ENCODE measurements around the gene SCYGR3.

DNA sequence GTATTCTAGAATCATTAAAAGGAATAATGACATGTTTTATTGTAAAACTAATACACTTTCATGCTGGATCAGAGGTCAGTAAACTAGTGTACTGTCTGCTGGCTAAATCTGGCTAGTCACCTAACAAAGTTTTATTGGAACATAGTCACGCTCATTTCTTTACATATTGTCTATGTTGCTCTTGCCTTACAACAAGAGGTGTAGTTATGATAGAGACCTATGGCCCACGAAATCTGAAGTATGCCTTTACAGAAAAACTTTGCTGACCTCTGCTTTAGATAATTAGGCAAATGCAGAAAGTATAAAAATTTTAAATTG lies 45.8 kb downstream of the SCYGR3 start:
- TF ChIP-seq, protein P1, sequence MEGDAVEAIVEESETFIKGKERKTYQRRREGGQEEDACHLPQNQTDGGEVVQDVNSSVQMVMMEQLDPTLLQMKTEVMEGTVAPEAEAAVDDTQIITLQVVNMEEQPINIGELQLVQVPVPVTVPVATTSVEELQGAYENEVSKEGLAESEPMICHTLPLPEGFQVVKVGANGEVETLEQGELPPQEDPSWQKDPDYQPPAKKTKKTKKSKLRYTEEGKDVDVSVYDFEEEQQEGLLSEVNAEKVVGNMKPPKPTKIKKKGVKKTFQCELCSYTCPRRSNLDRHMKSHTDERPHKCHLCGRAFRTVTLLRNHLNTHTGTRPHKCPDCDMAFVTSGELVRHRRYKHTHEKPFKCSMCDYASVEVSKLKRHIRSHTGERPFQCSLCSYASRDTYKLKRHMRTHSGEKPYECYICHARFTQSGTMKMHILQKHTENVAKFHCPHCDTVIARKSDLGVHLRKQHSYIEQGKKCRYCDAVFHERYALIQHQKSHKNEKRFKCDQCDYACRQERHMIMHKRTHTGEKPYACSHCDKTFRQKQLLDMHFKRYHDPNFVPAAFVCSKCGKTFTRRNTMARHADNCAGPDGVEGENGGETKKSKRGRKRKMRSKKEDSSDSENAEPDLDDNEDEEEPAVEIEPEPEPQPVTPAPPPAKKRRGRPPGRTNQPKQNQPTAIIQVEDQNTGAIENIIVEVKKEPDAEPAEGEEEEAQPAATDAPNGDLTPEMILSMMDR (IDR thresholded peaks at IDR 0.05; ENCODE audit: poor library complexity, severe bottlenecking): no peak
- TF ChIP-seq EZH2 (IDR thresholded peaks at IDR 0.05; ENCODE audit: borderline replicate concordance, insufficient read depth, low read length, poor library complexity, severe bottlenecking): no peak
- TF ChIP-seq MXI1 (conservative IDR thresholded peaks at IDR 0.05; ENCODE audit: poor library complexity, severe bottlenecking): no peak
- no peak for TF ChIP-seq POLR2AphosphoS5 (IDR thresholded peaks at IDR 0.05)
- TF ChIP-seq TAF1 (IDR thresholded peaks at IDR 0.05; ENCODE audit: low read depth): no peak
